ENCODE data around the gene SETD6. TPM values are rescaled to one million over a fixed set of nuclear protein-coding genes. Genes with fewer than 3 reads are reported as not detected.

The SETD6 gene
- total and polyA plus RNA-seq, 2 experiments from 2014 or later = 39.7 to 54.0 TPM

DNA sequence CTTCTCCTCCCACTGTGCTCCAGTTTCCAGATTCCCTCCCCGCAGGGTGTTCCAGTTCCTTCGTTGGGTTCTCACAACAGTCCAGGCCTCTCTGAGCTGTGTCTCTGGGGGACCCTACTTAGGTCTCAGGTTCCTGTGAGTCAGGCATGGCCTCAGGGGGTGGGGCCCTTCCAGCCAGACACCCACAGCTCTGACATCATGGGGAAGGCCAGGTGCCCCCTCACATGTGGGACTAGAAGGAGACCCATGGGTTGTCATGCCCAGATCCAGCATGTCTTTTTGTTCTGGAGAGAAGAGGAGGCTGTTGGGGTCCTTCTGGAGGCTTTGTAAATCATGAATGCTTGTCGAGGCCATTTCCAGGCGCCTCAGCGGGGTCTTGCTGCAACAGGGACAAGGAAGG is 47.4 kb upstream of the SETD6 start:
- Mint-ChIP-seq H3K9me3 (no peaks in the 10 kb centered on the region), H3K36me3 (ENCODE audit: low read depth) (no peaks in the 10 kb centered on the region), H3K4me3 (no peak overlapping the region), H3K27me3 (ENCODE audit: insufficient read depth, low read depth, poor library complexity) (peaks cover 43% of the 10 kb centered on the region), H3K4me1 (peaks cover 20% of the 10 kb centered on the region), H3K27ac (no peak overlapping the region)
- Histone ChIP-seq H3K4me3 (no peak overlapping the region), H3K27me3 (ENCODE audit: insufficient read depth) (peaks cover 40% of the 10 kb centered on the region), H3K4me2 (no peak overlapping the region), H3K4me1 (ENCODE audit: insufficient read depth) (0 out of 2 replicates have a peak, but pooled peaks cover 14% of the 10 kb centered on the region), H3F3A (replicated peaks; ENCODE audit: low read depth) (no peaks in the 10 kb centered on the region; the same call in 1 of the 2 replicates), H4K20me1 (replicated peaks; ENCODE audit: insufficient read depth) (no peaks in the 10 kb centered on the region), H2AFZ (no peak overlapping the region), H3K27ac (ENCODE audit: low read depth) (no peak overlapping the region), H3K9me2 (ENCODE audit: insufficient read depth) (no peaks in the 10 kb centered on the region), H3K36me3 (ENCODE audit: insufficient read depth) (no peaks in the 10 kb centered on the region), H3K79me2 (replicated peaks; ENCODE audit: insufficient read depth) (no peaks in the 10 kb centered on the region)
- DNase-seq (ENCODE audit: low spot score) = no peak
- ATAC-seq = no peak
- TF ChIP-seq ZNF331 (CRISPR knock-in tag; IDR thresholded peaks at IDR 0.05; ENCODE audit: low read depth) (no peak), POLR2AphosphoS5 (IDR thresholded peaks at IDR 0.05; ENCODE audit: low read depth) (no peak), CTCF (conservative IDR thresholded peaks at IDR 0.05; ENCODE audit: low read depth in 2 of 2) (no peak), REST (IDR thresholded peaks at IDR 0.05; ENCODE audit: unreplicated experiment) (no peak), ZNF462 (CRISPR knock-in tag; IDR thresholded peaks at IDR 0.05) (no peak), EZH2 (IDR thresholded peaks at IDR 0.05; ENCODE audit: low read depth, unreplicated experiment) (no peak), EZH2phosphoT487 (IDR thresholded peaks at IDR 0.05; ENCODE audit: unreplicated experiment) (no peak), JUNB (IDR thresholded peaks at IDR 0.05; ENCODE audit: unreplicated experiment) (no peak), STAT1 (IDR thresholded peaks at IDR 0.05; ENCODE audit: unreplicated experiment) (no peak), ZNF114 (CRISPR knock-in tag; IDR thresholded peaks at IDR 0.05) (no peak), CREB1 (CRISPR knock-in tag; IDR thresholded peaks at IDR 0.05; ENCODE audit: low read depth) (no peak), NANOG (IDR thresholded peaks at IDR 0.05; ENCODE audit: borderline replicate concordance) (no peak)
- TF ChIP-seq, protein P1, sequence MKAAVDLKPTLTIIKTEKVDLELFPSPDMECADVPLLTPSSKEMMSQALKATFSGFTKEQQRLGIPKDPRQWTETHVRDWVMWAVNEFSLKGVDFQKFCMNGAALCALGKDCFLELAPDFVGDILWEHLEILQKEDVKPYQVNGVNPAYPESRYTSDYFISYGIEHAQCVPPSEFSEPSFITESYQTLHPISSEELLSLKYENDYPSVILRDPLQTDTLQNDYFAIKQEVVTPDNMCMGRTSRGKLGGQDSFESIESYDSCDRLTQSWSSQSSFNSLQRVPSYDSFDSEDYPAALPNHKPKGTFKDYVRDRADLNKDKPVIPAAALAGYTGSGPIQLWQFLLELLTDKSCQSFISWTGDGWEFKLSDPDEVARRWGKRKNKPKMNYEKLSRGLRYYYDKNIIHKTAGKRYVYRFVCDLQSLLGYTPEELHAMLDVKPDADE (IDR thresholded peaks at IDR 0.05) = no peak

All from GM23338 (cell line).